Right lobe of liver (tissue), 4 donors: ENCODE data around the gene HSF2BP.

Experiments
- POLR2A ChIP-seq: fragments of 450-650 bp; IDR thresholded peaks from one replicate; pipeline ENCODE4 v1.6.1; 2017; ENCODE audit warnings: antibody characterized with exemption, mild to moderate bottlenecking
- TF ChIP-seq, protein P1 (sequence below), 4 donors: fragments of 200-600 bp in 3 of 4; fragments of 450-650 bp in 1 of 4; IDR thresholded peaks; one replicate each; pipeline versions ENCODE4 v1.5.1 to v1.8.0; 2016 to 2022; ENCODE audit warnings: antibody characterized with exemption in 4 of 4, mild to moderate bottlenecking in 2 of 4
- donor health status: DM: no; HTN: no; CAD: no.
- donor health status: DM: no; HTN: no; CAD: no.
- donor health status: DM: no; HTN: yes; CAD: no.

DNA sequence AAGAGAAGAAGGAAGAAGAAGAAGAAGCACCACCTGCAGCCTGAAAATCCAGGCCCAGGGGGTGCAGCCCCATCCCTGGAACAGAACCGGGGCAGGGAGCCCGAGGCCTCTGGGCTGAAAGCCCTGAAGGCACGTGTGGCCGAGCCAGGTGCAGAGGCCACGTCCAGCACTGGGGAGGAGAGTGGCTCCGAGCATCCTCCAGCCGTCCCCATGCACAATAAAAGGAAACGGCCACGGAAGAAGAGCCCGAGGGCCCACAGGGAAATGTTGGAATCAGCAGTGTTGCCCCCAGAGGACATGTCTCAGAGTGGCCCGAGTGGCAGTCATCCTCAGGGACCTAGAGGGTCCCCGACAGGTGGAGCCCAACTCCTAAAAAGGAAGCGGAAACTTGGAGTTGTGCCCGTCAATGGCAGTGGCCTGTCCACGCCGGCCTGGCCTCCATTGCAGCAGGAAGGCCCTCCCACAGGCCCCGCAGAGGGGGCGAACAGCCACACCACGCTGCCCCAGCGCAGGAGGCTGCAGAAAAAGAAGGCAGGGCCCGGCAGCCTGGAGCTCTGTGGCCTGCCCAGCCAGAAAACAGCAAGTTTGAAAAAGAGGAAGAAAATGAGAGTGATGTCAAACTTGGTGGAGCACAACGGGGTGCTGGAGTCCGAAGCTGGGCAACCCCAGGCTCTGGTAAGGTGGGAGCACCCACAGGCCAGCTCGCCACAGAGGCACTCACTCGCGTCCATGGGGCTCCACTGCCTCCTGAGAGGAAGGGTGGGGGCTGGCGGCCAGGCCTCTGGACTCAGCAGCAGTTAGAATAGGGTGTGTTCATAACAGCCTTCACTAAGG is 28.5 kb upstream of the HSF2BP start:
- TF ChIP-seq, protein P1, sequence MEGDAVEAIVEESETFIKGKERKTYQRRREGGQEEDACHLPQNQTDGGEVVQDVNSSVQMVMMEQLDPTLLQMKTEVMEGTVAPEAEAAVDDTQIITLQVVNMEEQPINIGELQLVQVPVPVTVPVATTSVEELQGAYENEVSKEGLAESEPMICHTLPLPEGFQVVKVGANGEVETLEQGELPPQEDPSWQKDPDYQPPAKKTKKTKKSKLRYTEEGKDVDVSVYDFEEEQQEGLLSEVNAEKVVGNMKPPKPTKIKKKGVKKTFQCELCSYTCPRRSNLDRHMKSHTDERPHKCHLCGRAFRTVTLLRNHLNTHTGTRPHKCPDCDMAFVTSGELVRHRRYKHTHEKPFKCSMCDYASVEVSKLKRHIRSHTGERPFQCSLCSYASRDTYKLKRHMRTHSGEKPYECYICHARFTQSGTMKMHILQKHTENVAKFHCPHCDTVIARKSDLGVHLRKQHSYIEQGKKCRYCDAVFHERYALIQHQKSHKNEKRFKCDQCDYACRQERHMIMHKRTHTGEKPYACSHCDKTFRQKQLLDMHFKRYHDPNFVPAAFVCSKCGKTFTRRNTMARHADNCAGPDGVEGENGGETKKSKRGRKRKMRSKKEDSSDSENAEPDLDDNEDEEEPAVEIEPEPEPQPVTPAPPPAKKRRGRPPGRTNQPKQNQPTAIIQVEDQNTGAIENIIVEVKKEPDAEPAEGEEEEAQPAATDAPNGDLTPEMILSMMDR (IDR thresholded peaks at IDR 0.05) = no peak
- no peak for TF ChIP-seq POLR2A
